UCSD-AML1 (cell line): Measurements from ENCODE around the gene RIIAD1.

Experiments used
- DNase-seq: peaks from one replicate; lab custom pipeline; 2025; ENCODE audit not compliant: unreplicated experiment; lab: John Stamatoyannopoulos, UW

RIIAD1 gene

DNA sequence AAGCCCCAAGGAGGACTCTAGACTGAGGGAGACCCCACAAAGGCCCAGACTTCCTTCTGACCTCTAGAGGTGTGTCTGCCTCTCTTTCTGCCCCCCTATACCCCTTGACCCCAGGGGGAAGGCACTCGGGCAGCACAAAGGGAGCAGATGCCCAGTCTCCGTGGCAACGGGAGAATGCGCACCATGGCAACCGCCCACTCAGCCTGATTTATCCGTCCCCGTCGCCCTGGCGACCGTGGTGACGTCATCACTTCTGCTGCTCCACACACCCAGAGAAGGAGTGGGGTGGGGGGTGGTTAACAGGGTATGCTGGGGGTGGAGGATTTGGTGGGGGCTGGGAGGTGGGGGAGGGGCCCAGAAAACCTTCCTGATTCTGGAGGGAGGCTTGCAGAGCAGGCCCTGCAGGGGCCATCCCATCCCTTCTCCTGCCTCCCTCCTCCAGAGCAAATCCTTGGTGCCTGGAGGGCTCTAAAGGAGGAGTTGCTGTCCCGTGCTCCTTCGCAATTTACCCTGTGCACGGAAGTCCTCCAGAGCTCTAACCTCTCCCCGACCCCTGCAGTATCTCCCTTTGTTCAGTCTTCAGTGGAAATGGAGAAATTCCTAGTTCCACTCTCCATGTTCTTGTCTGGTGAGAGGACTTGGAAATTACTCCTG is 11.0 kb upstream of the RIIAD1 start:
- DNase-seq = no peak

DNA sequence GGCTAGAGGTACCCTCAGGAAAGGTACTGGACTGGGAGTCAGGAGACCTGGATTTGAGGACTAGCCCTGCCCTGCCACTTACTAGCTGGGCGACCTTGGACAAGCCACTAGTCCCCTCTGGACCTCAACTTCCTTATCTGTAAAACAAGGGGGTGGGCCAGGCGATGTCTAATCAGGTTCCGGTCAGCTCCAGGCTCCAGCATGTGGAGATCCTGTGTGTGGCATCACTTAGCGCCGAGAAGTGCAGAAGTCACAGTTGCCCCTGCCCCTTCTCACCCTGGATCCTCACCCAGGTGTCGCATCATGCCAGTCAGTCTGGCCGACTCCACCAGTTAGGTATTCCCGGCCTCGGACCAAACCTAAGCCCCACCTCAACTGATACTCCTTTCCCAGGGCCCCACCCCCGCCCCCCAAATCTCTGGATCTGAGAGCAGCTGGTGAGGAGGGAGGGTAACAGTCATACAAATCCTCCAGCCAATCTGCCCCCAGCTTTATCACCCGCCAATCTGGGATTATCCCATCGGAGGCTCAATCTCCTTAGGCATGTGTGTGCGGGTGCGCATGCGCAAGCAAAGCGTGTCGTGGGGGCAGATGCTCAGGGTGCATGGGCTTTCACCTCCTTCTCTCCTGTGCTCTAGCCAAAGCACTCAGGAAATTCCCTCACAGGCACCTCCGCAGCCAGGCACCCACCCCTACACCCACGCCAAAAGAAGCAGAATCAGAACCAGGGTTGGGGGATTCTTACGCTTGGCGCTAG is 10.1 kb upstream of the RIIAD1 start:
- no peak for DNase-seq

DNA sequence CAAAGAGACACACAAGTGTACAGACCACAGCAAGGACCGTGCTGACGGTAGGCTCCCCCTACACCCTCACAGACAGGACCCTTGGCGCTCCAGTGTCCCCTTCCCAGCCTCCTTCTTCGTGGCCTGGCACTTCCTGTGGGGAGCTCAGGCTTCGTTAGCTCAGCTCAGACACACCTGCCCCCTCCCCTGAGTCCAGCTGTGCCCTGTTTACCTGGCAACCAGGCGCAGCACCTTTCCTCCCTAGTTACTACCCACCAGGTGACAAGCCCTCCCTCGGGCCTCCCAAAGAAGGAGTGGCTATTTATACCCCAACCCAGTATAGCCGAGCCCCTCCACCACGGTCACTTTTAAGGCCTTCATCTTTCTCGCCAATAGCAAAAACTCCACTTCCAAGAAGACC is 9.4 kb upstream of the RIIAD1 start:
- DNase-seq = no peak

DNA sequence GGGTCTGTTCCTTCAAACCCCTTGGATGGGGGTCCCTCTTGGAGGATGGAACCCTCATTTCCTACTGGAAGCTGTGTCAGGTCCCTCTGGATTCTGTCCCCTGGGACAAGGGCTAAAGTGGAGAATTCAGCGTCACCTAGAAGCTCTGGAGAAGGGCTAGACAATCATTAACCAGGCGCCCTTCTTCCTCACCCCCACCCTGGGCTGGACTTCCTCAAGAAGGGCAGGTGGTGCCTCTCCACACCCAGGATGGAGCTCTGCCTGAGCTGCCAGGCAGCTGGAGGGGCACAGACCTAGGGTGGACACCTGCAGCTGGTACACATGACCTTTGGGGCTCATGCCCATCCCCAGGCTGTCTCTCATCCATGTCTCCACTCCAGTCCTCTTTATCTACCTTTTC is 8.3 kb upstream of the RIIAD1 start:
- DNase-seq = no peak

DNA sequence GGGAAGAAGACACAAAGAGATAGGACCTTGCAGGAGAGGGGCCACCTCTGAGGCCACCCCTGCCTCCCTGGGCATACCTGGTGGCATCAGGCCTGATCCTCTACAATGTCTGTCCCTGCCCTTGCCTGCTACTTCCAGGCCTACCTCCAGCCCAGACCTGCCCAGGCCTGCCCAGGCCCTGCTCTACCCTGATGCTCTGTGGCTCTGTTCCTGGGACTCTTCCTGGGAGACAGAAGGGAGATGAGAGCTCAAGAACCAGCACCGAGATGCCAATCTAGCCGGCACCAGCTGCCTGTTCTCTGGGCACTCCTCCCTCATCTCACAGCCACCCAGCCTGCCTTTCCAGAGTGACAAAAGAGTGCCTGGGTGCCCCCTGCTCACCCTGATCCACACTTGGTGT is 7.4 kb upstream of the RIIAD1 start:
- DNase-seq = no peak

DNA sequence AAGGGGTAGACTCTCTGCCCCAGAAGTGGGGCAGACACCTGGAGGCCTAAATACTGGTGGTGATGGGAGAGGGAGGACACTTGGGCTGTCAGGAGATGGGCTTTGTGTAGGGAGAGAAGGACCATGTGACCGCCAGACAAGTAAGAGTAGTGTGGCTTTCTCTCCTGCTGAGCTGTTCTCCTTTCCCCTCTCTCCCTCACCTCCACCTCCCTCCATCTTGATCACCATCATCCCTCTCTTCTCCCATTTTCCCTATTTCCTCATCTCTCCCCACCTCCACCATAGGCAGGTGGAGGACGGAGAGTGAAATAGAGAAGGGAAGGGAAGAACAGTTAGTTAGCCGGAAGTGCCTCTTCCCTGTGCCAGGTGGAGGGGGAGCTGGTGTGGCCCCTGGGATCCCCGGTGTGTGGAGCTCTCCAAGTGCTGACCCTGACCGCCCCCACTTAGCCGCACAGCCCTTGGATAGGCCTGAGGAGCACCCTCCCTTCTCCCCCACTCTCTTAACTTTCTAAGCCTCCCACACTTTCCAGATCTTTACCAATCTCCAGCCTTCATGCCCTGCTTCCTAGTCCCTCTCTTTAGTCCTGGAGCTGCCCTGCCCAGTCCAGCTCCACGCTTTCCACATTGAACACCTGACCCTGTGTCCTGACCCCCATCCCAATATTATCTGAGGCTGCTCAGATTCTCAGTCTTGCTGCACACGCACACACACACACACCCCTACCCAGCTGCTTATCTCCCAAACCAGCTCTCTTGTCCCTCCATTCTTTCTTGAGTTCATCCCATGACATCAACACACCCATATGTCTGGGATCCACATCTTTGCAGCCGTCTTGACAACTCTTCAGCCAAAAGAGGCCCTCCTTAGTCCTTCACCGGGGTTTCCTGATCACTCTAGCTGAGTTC is 6.2 kb upstream of the RIIAD1 start:
- no peak for DNase-seq

DNA sequence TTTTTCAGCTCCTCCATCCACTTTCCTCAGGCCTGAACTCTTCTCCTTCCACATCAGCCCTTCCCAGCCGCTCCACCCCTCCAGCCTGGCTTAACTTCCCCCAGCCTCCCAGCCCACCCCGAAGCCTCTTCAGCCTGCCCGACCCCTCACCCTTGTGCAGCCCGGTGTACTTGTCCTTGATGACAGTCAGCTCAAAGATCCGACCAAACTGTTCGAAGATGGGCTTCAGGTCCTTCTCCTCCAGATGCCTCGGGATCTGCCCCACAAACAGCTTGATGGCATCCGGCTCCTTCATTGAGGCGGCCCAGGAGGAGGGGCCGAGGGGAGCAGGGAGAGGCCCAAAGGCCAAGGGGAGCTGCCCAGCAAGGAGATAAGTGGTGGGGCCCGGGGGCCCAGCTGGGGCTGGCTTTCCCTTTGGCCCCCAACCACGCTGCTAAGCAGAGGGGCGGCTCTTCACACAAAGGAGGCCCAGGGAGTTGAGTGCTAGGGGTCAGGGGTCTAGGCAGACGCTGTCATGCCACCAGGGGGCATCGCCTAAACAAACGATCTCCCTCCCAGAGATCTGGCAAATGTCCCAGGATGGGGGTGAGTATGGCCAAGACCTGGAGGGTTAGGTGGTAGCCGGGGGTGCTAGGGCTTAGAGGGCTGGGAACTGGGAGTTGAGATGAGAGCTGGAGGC is 5.5 kb upstream of the RIIAD1 start:
- no peak for DNase-seq

DNA sequence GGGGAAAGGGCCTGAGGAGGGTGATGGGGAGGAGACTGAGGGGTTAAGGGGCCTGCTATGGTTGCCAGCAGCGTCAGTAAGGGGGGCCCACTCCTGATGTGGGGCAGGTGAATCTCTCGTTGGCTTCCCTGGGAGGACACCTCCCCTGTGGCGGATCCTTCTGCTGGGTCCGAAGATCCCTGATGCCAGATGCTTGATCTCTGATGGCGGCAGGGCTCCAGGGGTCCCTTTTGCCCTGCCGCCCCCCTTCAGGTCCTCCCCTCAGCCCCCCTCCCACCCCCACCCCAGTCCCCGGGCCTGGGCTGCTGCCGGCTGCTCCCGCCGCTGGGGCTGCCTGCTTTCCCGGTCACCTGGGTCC is 4.9 kb upstream of the RIIAD1 start:
- no peak for DNase-seq

DNA sequence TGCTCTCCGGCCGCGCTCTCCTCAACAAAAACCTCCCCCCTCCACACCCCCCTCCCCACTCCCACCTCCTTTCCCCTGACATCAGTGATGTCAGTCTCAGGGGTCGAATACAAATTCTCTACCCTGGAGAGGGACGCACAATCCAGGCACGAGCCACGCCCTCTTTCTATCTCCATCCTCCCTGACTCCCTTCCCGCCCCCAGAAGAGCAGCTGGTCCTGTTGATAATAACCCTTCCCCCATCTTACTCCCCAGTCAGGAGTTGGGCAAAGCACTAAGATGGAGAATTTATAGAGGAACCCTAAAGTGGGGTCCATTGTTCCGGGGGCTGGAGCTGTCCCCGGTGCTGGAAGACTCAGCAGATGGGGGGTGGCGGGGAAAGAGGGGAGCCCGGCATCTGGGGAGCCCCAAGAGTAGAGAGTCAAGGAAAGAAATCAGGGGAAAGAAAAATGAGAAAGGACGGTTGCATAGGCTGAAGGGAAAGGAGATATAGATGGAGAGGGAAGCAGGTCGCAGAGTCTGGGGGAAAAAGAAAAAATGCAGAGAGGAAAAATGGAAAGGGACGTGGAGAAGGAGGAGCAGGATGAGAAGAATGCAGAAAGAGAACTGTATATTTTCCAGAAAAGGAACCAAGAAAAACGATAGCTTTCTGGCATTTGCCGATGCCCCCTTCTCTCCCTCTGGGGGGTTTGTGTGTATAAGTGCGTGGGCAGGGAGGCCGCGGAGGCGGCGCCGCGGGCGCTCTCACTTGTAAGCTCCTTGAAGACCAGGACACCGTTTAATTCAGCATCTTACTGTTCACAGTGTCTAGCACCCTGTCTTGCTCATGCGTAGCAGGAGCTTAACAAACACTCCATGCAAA is 4.3 kb upstream of the RIIAD1 start, which contains the start of gene CELF3:
Gene CELF3, minus strand, starts transcription at position 33 of the 861 bp plus-strand sequence. CDS start 783 bp downstream, outside the sequence.
- no peak for DNase-seq

DNA sequence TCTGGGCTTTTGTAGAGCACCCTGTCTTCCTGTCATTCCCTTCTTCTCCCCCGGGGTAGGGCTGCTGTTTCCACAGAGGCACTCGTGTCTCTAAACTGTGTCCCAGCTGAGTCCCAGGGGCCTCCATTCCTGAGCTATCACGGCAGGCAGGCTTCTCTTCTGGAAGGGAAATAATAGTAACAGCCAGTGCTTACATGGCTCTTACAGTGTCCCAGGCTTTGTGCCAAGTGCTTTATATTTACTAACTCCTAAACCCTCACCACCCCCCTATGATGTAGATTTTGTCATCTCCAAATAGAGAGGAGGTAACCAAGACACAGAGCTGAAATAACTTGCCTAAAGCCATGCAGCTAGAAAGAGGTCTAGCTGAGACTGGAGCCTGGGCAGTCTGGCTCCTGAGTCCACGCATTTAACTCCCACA is 3.3 kb upstream of the RIIAD1 start:
- no peak for DNase-seq

DNA sequence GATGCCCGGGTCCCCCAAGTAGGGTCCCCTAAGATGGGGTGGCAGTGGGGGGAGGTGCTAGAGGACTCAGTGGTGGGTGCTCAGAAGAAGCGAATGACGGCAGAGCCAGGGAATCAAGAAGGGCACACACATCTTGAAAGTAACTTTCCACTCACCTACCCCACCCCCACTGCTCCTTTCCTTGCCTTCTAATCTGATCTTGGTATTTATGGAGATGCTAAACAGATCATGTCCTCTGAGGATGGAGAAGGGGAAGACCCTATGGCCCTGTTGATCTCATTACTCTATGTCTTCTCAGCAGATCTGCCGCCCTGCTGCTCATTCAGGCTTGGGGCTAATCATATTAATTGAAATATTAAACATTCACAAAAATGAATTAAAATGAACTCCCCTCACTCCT is 2.7 kb upstream of the RIIAD1 start:
- no peak for DNase-seq

DNA sequence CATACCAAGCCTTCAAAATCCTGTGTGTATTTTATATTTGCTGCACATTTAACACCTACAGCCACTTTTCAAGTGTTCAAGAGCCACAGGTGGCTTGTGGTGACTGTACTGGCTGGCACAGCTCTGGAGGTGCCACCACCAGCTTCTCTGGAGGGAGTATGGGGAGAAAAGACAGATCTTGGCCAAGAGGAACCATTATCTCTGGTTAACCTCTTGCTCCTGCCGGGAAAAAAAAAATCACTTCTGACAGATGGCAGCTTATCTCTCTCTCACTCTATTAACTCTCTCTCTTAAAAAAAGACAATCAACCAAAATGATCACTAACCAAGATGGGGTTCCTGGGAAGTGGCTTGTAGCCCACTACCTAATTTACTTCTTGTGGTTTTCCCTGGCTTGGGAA is 1.2 kb upstream of the RIIAD1 start:
- DNase-seq = no peak

DNA sequence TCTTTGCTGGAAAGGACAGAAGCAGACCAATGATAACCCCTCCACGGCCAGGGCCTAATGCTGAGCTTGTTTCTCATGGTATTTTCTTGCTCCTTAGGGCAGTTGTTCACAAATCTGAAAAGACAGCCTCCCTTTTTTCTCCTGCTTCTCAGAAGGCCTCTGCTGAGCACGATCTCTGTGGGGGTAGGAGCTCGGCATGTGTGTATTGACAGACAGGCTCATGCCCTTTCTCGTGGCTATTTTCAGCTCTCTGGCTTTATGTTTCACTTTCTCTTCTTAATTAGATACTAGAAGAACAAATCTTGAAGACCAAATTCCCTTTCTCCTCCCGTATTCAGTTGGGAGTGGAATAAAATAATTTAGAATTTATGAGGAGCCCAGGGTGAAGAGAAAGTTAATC is 768 bp upstream of the RIIAD1 start:
- no peak for DNase-seq

DNA sequence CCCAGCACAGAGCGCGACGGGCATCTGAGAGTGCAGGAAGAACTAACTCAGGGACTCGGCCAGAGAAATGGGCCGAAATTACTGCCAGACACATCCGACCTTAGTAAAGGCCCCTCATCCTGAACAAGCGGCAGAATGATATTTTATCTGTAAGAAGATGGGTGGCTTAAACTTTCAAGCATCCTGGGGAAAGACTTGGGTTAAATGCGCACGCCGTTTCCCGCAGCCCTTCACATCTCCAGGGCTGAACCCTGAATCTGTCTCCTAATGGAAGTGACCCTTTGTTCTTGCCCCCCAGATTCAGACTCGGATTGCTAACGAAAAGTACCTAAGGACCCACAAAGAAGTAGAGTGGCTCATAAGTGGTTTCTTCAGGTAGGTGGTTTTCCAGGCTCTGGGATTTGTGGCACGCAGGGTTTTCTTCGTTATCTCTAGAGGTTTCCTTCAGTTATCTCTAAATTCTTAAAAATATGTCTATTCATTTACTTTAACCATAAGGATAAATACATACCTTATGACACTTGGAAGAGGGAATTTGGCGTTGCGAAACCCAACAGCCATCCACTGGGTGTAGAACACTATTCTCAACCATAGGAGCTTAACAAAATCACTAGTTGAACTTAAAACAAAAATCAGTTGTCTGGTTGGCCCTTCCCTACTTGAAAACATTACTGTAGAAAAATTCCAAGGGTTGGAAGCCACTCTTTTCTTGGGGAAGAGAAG is 627 bp downstream of the RIIAD1 start:
- no peak for DNase-seq

DNA sequence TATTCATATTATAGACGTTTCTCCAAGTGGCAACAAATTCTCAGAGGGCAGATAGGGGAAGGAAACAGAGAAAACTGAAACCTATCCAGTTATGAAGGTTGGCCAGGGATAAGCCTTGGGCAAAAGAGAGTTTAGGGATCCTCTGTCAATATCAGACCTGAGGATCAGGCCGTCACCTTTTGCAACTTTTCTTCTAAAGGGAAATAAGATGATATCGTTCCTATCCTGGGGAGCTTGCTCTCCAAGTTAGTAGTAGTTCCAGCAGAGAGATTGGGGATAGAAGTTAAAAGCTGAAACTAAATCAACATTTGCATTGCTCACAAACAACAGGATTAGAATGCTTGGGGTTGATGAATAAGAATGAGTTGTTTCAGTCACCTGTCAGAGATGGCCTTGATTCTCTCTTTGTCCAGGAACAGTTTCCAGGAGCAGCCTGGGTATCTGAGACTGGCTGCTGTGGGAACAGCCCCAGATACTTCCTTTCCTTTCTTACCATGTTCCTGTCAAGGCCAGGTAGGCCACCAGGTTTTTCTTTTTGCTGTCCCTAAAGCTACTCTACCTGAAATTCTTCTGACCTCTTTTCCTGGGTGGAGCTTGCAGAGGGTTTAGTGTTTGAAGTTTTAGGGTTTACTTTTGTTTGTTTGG is 2.5 kb downstream of the RIIAD1 start:
- DNase-seq = no peak

DNA sequence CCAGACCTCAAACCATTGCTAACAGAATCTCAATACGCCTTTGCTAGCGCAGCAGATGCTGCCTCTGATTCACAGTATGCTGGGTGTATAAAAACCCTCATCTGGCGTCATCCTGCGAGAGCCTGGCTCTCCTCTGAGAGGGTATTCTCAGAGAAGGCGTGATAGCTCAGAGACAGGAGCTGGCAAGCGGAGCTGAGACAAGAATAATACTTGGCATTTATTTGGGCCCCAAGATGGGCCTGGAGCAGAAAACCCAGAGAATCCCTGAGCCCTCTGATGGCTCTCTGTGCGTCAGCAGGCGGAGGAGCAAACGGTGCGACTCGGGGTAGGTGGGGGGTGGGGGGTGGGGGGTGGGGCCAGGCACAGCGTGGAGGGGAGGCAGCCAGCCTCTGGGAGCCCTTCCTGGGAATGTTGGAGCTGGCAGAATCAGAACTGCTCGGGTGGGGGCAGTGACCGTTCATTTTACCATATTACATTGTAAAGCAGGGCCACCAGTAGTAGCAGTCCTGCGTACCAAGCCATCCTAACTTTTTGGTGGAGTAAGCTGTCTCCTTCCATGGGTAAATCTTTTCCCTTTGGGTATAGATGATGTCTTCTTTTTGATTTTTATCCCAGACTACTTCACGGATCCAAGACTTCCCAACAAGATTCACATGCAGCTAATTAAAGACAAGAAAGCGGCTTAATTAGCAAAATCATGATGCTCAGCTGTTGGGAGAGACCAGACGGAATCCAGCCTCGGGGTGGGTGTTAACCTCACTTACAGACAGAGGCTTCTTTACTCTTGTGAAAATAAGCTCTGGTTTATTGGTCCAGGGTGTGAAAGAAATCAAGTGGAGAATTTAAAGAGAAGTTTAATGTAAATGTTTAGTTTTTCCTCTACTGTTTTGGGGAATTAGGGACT is 7.1 kb downstream of the RIIAD1 start:
- no peak for DNase-seq

DNA sequence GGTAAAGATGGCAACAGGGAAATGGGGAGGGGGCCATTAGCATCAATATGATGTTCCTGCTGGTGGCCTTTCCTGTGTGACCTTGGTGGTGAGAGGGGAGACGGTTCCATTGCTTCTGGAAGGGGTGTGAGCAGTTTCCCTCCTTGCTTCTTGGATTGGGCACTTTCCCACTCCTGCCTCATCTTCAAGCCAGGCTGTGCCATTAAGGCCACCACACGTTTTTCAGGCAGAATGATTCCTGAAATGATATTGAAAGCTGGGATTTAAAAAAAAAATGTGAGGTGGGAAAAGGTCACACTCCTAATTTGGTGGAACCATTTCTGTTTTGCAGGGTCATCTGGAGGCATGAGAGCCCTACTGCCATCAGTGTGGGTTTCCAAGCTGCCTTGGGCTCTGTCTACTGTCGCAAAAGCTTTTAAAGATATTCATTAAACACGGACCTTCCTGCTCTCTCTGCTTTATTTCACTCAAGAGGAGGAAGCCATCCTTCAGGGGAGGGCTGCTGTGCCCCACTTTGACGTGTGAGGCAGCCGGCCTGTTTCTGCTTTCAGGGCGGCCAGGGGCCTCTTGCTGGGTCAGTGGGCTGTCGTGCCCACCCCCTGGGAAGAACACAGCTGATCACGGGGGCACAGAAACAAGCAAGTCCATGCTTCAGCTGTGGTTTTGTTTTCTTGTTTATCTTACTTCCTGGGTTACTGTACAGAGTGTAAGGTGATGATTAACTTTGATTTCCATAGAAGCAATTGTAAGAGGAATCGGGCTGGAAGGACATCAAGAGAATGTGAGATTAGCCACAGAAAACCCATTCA is 8.0 kb downstream of the RIIAD1 start:
- DNase-seq = no peak
